ENCODE data around the gene PIEZO2. TPM values are rescaled to one million over a fixed set of nuclear protein-coding genes. Genes with fewer than 3 reads are reported as not detected.
"Not testable (repeated sequence)": the region's sequence is repeated elsewhere in the genome, so short reads cannot be mapped to it uniquely, and the experiment has no call there.

PIEZO2 gene
- 100 to 1,000 TPM; 177 to 232 (median 217) TPM for polyA plus RNA-seq (ENCODE audit: insufficient read depth in 1 of 5, insufficient read length in 5 of 5, low replicate concordance in 1 of 5)
- long read RNA-seq, donor 1, partial matches to known transcripts = 22 of 25 reads
- long read RNA-seq, donor 1, other reads (novel, unspliced or antisense) = 0 of 25 reads
- long read RNA-seq, donor 2, full-length matches to known transcripts = 2 of 2 reads
- long read RNA-seq, donor 2, partial matches to known transcripts = 0 of 2 reads
- long read RNA-seq, donor 2, other reads (novel, unspliced or antisense) = 0 of 2 reads
- long read RNA-seq, donor 3, partial matches to known transcripts = 13 of 14 reads
- long read RNA-seq, donor 3, other reads (novel, unspliced or antisense) = 0 of 14 reads
- long read RNA-seq, donor 4, partial matches to known transcripts = 12 of 18 reads
- long read RNA-seq, donor 4, other reads (novel, unspliced or antisense) = 0 of 18 reads
- long read RNA-seq, donor 5, full-length matches to known transcripts = 7 of 44 reads
- long read RNA-seq, donor 5, partial matches to known transcripts = 37 of 44 reads
- long read RNA-seq, donor 5, other reads (novel, unspliced or antisense) = 0 of 44 reads
- long read RNA-seq, donor 6, partial matches to known transcripts = 6 of 12 reads
- long read RNA-seq, donor 6, other reads (novel, unspliced or antisense) = 0 of 12 reads
- long read RNA-seq, donor 7, partial matches to known transcripts = 18 of 22 reads
- long read RNA-seq, donor 7, other reads (novel, unspliced or antisense) = 0 of 22 reads
- long read RNA-seq, donor 8, partial matches to known transcripts = 0 of 3 reads
- long read RNA-seq, donor 8, other reads (novel, unspliced or antisense) = 0 of 3 reads

- DNase-seq = peak; percentile 85 to 87
Measured at GRCh38 chr18:11149441-11150270, at the start of gene PIEZO2. PIEZO2 (minus strand) TSS chr18:11149569; CDS start chr18:11148588, 981 bp downstream.

- DNase-seq = no peak
Measured at GRCh38 chr18:11183637-11184036, 34.3 kb upstream of the PIEZO2 start.

- DNase-seq = not testable (repeated sequence)
Measured at GRCh38 chr18:11181629-11182028, 32.3 kb upstream of the PIEZO2 start.

- DNase-seq = no peak
Measured at GRCh38 chr18:11179959-11180519, 30.7 kb upstream of the PIEZO2 start.

- DNase-seq = no peak
Measured at GRCh38 chr18:11178951-11179549, 29.7 kb upstream of the PIEZO2 start.

GRCh38 chr18:11177382-11177781 lies 28.0 kb upstream of the PIEZO2 start:
- DNase-seq = no peak

- no peak for DNase-seq
Measured at GRCh38 chr18:11176481-11176881, 27.1 kb upstream of the PIEZO2 start.

- no peak for DNase-seq
Measured at GRCh38 chr18:11175266-11175979, 26.1 kb upstream of the PIEZO2 start.

GRCh38 chr18:11174179-11174578 lies 24.8 kb upstream of the PIEZO2 start:
- DNase-seq = not testable (repeated sequence)

GRCh38 chr18:11167778-11168177 lies 18.4 kb upstream of the PIEZO2 start:
- DNase-seq = no peak

- DNase-seq = no peak
Measured at GRCh38 chr18:11165952-11166351, 16.6 kb upstream of the PIEZO2 start.

- DNase-seq = no peak
Measured at GRCh38 chr18:11165138-11165537, 15.8 kb upstream of the PIEZO2 start.

- DNase-seq = no peak
Measured at GRCh38 chr18:11163665-11164064, 14.3 kb upstream of the PIEZO2 start.

- DNase-seq = no peak
Measured at GRCh38 chr18:11162889-11163288, 13.5 kb upstream of the PIEZO2 start.

- DNase-seq = no peak
Measured at GRCh38 chr18:11162462-11162861, 13.1 kb upstream of the PIEZO2 start.

GRCh38 chr18:11160313-11160712 lies 10.9 kb upstream of the PIEZO2 start:
- DNase-seq = no peak

- no peak for DNase-seq
Measured at GRCh38 chr18:11159844-11160243, 10.5 kb upstream of the PIEZO2 start.

- no peak for DNase-seq
Measured at GRCh38 chr18:11156978-11157377, 7.6 kb upstream of the PIEZO2 start.

- DNase-seq = no peak
Measured at GRCh38 chr18:11155034-11155759, 5.8 kb upstream of the PIEZO2 start.
